Measurements from ENCODE around the gene EPDR1.

Gene EPDR1

DNA sequence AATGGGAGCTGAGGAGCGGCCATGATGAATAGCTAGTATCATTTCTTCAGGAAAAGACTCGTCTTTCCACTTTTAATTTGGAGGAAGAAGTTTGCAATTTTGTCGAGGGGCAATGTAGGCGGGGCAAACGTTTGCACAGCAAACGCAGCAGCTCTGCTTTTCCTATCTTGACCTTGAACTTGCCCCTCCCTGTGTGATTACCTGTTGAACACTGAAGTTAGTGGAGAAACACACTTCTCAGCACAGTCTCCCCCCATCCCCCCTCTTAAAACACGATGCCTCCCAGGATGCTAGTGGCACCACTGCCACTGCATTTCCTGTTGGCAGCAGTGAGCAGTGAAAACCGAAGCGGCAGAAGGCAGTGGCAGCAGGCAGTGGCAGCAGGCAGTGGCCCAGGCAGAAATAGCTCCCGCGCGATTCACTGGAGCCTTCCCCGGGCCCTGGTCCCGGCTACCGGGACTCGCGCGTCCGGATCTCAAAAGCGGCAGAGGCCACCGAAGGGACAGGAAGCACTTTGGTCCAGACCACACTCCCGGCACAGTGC is at the start of gene EPDR1:
EPDR1 (plus strand) TSS at position 336 of the 544 bp plus-strand sequence. CDS start 300 bp downstream, outside the sequence.
- DNase-seq: peak; percentile 54

DNA sequence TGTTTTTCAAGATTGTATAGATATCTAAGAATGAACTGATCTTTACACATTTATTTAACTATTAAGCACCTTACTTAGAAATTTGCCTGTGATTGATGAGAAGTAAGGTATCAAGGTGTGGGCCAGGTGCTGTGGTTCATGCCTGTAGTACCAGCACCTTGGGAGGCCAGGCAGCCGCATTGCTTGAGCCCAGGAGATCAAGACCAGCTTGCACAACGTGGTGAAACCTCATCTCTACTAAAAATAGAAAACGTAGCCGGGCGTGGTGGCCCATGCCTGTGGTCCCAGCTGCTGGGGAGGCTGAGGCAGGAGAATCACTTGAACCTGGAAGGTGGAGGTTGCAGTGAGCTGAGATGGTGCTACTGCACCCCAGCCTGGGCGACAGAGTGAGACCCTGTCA is 38.4 kb upstream of the EPDR1 start:
- no peak for DNase-seq

DNA sequence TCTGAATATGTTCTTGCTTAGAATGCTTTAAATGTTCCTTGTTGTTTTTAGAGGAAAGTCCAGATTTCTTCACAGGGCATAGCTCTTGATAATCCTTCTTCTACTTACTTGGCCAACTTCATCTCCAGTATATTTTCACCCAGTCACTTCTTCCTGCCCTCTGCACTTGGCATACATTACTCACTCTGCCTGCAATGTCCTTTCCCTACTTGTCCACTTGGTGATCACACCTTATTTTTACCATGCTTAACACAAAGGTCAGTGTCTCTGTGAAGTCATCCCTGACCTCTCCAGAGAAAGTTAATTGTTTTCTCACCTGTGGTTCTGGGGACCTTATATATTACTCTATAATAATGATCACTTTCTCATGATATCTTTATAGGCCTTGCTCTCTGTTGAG is 27.1 kb upstream of the EPDR1 start:
- no peak for DNase-seq

DNA sequence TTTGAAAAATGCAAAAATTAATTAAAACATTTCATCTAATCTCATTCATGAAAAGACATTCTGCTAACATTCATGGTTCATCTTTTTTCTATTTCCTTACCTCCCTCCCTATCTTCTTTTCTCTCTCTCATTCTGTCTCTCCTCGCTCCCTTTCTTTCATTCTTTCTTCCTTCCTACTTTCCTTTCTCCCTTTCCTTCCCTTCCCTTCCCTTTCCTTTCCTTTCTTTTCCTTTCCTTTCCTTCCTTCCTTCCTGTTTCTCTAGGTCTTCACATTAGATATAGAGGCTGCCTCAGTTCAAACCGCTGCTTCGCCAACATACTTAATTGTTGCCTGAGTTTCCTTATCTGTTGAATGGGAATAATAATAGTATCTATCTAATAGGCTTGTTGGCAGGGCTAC is 25.8 kb upstream of the EPDR1 start:
- no peak for DNase-seq

DNA sequence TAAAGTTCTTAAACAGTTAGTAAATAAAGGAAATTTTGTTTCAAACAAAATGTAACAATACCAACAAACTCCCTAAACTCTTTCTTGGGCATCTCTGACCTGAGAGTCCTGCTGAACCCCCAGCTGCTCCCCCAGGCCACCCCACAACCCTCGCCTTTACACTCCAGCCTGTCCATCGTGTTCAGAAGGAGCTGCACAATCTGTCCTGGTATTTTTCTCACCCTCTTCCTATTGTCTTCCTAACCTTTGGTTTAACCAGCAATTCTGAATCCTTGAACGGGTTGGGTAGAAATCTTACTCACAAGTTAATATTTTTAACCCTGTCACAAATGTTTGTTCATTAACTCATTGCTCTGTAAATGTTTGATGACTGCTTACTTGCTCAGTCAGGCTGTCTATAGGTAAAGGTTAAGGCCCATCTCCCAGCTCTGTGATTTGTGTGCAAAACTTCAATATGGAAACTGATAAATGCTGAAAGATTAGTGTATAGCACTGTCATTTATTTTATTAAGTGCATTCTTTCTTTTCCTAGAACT is 20.7 kb upstream of the EPDR1 start:
- no peak for DNase-seq

DNA sequence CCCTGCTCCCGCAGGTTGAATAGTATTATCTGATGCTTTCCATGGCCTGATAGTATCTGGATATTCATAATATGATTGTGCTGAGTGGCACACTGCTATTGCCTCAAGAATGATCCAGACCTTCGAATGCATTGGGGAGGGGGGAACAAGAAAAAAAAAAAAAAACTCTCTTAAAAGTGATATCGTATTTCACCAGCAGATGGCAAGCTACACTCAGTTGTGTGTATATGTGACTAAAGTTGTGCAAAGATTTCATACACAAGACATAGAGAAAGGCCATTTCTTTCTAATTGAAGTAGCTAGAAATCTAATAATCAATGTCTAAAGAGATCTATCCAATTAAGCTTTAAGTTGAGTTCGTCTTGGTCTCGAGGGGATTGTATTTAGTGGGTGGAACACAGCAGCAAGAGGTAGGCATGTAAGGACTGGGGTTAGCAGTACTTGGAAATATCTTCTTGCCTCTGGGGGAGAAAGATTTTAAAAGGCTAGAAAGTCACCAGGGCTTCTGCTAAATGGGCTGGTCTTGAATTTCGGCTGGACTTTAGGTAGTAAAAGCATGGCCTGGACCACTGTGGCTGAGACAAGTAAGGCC is 19.1 kb upstream of the EPDR1 start:
- DNase-seq: peak; percentile 41

DNA sequence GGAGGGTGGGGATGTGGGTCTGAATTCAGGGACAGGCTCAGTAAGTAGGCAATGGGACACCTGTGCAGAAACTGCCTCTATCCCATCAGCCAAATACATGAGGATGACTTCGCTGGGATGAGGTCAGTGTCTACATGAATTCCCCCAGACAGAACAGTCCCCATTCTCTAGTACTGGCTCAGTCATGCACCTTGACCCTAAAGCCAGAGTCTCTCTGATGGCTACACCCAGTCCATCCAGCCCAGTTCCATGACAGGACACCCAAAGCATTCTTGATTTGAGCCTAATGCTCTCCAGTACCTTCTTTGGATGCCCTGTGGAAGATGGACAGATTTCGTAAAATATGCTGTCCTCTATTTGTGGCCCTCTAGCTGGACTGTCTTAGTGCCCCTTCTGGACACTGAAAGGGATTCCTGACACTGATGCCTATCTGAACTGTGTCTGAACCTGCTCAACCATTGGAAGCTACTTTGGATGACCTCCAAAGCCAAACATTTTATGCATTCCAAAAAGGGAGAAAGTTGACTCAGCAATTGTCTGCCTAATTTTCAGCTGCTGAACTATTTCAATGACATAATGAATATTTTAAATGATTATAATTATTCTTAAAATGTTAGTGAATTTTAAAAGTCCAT is 18.4 kb upstream of the EPDR1 start:
- DNase-seq: peak; percentile 76

DNA sequence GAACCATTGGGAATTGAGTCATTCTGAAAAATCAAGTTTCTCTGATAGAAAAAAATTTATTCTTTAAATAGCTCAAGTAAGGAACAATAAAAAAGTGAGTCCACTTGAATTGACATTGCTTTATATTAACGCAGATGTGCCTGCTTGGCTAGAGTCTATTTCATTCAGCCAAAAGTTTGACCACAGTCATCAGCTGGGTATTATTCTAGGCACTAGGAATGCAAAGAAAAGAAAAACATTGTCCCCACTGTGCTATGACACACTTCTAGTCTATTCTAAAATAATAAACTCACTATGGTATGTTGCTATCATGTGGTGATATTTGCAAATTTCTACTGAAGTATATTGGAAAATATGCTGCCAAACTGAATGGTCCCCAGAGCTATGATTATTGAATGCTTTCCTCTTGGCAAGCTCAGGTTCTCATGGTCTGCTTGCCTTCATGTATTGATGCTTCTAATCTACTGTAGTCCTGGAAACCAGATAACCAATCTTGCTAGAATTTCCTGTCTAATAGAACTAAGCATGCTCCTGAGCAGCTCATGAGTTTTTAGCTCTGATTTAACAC is 12.1 kb upstream of the EPDR1 start:
- peak; percentile 84 for DNase-seq

DNA sequence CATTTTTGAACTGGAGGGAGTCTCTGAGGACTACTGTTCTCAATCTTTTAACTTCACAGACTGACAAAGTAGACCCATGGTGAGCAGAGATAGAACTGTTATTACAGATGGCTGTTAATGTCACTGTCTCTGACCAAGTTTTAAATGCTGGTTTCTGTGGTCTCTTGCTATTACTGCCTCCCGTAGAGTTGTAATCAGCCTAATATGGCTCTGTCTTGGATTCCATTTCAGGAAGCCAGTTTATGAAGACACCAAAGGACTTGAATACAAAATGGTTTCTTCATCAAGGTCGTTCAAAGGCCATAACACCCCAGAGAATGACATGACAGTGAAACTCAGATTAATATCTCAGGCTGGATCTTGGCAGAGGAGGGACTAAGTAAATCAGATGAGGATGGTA is 7.7 kb upstream of the EPDR1 start:
- DNase-seq: no peak

DNA sequence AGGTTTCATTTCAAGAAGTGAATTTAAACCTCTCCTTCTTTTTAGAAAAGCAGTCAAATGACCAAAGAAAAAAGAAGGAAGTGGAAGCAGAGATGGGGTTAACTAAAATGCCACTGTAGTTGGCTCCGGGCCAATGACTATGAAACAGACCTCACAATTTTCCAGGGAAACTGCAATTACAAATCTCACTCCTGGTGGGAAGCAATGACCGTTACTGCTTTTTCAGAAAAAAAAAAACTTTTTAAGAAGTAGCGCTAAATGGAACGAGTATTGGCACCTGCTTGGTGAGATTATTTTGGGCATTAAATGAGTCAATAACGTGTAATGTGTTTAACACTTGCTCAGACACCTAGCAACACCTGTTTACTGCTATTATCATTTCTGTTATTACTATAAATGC is 5.0 kb upstream of the EPDR1 start:
- DNase-seq: no peak

DNA sequence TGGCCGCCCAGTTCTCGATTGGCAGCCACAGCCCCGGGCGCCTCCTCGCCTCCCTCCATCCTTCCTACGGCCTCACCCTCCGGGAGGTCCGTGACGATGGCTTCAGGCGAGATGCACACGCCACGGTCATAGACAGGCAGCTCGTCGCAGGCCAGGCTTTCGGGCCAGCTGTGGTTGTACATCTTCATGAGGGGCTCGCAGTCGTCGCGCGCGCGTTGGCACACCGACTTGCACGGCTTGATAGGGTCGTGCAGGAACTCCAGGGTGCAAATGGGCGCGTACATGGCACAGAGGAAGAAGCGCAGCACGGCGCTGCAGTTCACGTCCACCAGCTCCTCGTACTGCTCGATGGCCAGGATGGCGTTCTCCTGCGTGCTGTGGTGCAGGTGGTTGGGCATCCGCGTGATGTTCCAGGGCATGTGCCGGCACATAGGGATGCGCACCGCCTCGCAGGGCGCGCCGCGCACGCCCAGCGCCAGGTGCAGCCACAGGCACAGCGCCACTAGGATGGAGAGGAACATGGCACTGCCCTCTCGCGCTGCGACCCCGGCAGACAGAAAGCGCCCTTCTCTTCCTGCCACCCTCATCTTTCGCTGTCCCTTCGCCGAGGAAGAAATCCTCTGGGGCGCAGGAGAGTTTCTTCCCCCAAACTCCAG is 4.3 kb upstream of the EPDR1 start:
- no peak for DNase-seq

DNA sequence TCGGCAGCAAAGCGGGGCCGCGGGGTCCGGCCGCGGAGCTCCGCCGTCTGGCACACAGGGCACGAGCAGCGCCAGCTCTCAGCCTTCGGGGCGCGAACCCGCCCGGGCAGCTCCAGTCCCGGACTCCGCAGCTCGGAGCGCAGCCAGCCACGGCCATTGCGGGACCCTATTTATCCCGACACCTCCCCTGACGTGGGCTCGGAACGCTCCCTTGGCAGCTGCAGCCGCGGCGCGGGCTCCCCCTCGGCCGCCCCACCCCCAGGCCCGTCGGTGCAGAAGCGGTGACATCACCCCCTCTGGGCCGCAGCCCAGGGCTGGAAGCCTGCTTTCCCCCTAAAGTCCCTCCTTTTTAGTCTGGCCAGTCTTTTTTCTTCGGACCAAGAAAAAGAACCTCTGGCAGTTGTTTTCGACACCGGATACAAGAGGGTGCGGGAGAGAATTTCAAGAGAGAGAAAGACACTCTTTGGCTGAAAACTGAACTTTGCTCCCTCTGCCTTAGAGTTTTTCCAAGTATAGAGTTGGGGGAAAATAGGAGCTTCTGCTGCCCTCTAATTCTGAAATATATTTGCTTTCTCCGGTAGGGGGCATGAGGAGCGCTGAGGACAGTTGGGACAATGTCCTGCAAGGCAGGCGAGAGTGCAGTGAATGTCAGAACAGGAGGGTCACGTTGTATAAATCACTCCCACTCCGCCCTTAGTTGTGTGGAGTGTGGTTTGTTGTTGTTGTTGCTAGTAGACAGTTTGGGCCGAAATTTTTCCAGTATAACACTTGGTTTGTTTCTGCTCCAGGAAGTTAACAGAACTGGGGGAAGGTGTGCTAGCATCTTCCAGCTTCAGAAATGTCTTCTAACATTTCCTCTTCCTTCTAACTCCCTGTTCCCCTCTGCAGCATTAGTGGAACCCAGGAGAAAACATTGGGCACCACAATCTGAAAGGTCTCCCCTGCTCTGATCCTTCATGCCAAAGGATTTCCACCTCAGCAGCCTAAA is 3.5 kb upstream of the EPDR1 start, which contains the start of gene SFRP4:
SFRP4 (minus strand) TSS at position 145 of the 988 bp plus-strand sequence. CDS start 280 bp downstream, outside the sequence.
- DNase-seq: peak; percentile 41

DNA sequence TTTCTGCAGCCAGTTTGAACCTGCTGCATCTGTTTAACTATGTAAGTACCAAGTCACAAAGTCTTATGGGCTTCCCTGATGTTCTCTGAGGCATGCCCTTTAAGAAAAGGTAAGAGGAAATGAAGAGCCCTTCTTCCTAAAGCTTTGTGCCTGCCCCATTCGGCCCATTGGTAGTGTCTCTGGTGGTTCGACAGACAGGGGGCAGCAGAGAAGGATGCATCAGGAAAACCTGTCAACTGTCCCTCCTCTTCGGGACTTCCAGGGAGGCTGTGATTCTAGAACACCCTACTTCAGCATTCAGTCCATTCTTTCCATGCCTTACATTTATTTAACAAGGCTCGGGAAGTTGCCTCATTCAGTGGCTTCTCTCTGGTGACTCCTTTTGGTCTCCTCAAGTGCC is 1.9 kb upstream of the EPDR1 start:
- no peak for DNase-seq

DNA sequence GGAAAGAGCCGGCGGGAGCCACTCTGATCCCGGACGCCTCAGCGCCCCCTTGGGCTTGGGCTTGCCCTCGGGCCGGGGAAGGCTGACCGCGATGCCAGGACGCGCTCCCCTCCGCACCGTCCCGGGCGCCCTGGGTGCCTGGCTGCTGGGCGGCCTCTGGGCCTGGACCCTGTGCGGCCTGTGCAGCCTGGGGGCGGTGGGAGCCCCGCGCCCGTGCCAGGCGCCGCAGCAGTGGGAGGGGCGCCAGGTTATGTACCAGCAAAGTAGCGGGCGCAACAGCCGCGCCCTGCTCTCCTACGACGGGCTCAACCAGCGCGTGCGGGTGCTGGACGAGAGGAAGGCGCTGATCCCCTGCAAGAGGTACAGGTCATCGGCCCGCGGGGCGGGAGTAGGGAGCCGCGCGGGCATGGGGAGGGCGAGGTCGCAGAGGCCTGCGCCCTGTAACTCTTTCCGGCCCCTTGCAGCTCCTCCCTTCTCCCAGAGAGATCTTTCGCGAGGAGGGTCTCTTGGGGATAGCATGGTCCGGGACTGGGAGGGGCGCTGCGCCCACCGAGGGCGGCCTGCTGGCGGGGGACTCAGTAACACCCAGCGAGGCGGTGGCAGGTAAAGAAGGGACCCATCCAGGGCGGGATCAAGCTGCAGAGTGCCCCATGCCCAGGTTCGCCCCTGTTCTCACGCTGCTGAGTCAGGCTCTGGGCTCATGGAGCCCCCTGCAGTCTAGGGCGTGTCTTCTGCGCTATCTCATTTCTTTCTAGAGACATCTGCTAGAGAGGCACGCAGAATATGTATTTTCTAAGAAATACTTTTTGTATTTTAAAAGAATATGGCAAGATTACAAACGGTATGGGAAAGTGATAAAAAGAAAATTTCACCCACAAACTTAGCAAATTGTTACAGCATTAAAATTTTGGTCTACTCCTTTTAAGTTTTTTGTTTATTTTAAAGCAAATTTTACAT is 687 bp downstream of the EPDR1 start:
- DNase-seq: peak; percentile 44

DNA sequence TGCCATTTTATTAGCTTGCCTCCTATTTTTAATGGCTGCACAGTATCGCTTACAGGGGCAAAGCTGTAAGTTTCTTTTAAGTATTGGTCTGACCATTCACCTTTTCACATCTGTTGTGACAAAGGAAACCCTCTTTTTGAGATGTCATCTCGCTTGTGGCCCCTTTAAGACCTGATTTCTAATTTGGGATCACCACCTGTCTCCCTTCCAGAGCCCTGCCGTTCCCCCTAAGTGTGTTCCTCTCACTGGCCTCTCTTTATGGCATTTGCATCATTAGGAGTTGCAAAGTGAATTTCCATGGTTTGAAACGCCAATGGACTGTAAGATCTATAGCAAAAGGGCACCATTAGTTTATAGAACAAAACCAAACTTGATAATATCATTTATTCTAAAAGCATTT is 1.4 kb downstream of the EPDR1 start:
- DNase-seq: no peak

DNA sequence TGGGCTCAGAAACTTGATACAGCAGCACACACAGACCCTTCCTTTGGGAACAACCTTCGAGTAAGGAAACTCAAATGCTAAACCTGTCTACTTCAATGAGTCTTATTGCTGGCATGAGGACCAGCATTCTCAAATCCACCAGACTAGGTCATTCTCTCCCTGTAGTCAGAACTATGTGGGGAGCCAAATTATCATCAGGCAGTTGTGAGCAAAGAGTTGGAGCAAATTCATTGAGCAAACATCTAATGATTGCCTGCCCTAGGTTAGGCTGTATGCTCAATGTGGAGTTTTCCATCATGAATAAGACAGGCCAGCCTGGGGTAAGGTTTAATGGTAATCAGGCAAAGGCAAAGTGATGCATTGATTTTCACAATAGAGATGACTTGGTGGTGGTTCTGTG is 3.6 kb downstream of the EPDR1 start:
- no peak for DNase-seq

DNA sequence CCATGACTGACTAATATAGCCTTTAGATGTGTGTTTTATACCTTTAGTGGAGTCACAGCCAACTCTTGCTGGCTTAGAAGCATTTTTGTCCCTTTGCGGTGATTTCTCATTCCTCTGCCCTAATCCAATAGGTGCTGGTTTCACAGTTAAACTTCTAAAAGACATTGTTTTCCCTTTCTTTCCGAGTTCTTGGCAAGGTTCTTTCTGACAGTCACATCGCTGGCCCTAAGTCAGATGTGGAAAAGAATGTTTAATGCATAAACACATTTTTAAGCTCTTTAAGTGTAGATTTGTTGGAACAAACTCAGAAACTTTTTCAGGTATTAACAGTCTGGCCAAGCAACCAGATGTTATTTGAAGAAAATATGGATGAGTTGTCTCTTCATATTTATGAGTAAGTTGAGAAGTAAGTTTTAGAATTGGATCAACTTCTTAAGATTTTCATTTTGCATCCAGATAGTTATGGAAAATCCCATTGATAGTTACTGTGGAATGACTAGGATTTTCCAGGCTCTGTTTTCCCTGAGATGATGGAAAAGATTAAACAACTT is 4.1 kb downstream of the EPDR1 start:
- DNase-seq: no peak

DNA sequence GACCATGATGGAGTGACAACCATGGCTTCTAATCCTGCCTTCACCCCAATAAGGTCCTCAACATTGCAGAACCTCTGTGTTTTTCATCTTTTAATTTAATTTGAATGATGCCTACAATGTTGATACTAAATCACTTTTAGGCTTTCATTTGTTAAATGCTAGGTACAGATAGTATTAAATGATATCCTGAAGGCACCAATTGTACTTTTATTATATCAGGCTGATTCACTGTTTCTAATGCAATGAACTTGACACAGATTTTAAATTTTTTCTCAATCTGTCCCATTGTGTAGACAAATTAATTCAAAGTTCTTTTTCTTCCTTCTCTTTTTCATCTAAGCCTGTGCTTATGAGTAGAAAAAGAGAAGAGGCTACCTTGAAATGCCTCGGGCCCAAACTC is 5.2 kb downstream of the EPDR1 start:
- DNase-seq: no peak

DNA sequence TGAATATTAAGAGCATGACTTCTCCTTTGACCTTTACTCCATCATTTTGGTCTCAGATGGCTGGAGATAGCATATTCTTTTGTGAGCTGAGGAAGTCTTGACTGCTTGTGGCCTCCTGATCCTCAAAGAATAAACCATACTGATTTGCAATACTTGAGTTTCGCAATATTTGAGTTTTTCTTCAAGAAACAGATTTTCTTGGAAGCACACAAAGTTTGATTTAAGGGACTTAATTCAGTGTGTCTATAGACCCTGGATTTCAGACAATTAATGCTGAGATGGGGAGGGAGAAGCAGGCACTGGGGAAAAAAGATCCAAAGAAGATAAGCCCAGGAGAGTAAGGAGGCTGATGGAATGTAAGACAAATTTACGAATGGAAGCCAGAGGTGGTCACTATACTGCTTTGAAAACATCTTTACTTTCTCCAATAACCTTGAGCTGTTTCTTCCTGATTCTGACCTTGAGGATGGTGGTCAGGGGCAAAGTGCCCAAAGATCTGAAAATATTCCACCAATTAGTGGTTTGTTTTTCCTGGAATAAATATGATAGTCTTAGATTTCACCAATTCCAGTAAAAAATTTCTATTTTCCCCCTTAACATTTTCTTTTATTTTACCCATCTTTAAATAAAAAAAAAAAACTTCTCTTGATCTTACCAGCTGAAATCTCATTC is 7.5 kb downstream of the EPDR1 start:
- no peak for DNase-seq

DNA sequence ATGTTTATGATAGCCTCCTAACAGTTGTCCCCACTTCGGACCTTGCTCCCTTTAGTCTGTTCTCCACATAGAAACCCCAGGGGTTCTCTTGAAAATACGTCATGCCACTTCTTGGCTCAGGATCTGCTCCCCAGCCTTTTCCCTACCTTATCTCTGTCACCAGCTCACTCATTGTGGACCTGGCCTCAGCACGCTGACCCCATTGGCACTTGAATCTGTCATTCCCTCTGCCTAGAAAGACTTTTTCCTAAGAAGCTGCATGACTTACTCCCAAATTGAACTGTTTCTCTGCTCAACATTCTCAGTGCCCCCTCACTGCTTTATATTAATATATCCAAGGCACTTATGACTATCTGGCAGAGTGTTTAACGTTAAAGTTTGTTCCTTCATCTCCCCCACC is 8.4 kb downstream of the EPDR1 start:
- no peak for DNase-seq

Measured in fibroblast of skin of right quadriceps (primary cell).